Stimulated activated naive CD8-positive, alpha-beta T cell treated with anti-CD3 and anti-CD28 coated beads, Interleukin-15, amount 100 ng/mL, for 72 hours (primary cell): ENCODE measurements around the gene DDX60.
A peak's percentile ranks its signal among the peaks of the same experiment; 100 is the strongest.
"Not testable (repeated sequence)": the region's sequence is repeated elsewhere in the genome, so short reads cannot be mapped to it uniquely, and the experiment has no call there.

Experiments used
- ATAC-seq: fragments of 150-1000 bp; cut with Tn5 transposase; 2 replicates; pipeline ENCODE4 v1.10.0; 2021; ENCODE audit warnings: mild to moderate bottlenecking, moderate library complexity
- DNase-seq, 2 donors: peaks; one replicate each; pipeline ENCODE4 v3.0.0; 2021 to 2022
- H3K27ac Mint-ChIP-seq, 2 donors: one replicate each; pipeline ENCODE4 v1.8.0; 2022; ENCODE audit warnings: mild to moderate bottlenecking in 2 of 2, mixed read lengths in 2 of 2, moderate library complexity in 2 of 2
- H3K27me3 Mint-ChIP-seq: one replicate; pipeline ENCODE4 v1.8.0; 2022; ENCODE audit warnings: mixed read lengths
- H3K4me1 Mint-ChIP-seq: one replicate; pipeline ENCODE4 v1.8.0; 2022; ENCODE audit warnings: mild to moderate bottlenecking, mixed read lengths
- H3K4me3 Mint-ChIP-seq, 2 donors: one replicate each; pipeline ENCODE4 v1.8.0; 2022; ENCODE audit warnings: mild to moderate bottlenecking in 2 of 2, mixed read lengths in 2 of 2, moderate library complexity in 1 of 2
- H3K9me3 Mint-ChIP-seq, 2 donors: one replicate each; pipeline ENCODE4 v1.8.0; 2022; ENCODE audit warnings: mixed read lengths in 2 of 2

The DDX60 gene

DNA sequence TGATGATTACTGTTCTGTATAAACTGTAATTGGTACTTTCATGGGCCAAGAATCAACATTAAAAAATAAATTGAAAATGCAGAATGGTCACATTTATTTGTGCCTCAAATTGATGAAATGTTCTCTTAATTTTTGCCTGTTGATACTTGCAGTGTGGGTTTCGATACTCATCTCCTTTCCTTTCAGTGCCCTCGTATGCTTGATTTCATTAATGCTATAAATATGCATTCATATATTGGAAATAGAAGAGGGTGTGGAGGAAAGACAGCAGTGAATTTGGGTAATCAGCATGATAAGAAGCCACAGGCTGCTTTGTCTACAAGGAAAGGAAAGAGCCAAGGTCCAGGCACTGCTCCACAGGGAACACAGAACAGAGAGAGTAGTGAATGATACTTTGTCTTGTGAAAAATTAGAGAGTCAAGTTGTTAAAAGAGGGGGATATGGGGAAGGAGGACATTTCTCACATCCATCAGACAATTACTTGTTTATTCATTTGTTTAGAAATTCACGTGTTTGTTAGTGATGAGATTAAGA lies 1.0 kb upstream of the DDX60 start:
- ATAC-seq (no peak), DNase-seq (no peak)
- Mint-ChIP-seq H3K4me3 (peak overlapping the region in 1 of 2 donors; percentile 86), H3K9me3 (peaks cover 0 to 5% of the 10 kb centered on the region in 2 donors), H3K27me3 (no peaks in the 10 kb centered on the region), H3K27ac (peak overlapping the region in 1 of 2 donors; percentile 72), H3K4me1 (peaks cover 41% of the 10 kb centered on the region)

DNA sequence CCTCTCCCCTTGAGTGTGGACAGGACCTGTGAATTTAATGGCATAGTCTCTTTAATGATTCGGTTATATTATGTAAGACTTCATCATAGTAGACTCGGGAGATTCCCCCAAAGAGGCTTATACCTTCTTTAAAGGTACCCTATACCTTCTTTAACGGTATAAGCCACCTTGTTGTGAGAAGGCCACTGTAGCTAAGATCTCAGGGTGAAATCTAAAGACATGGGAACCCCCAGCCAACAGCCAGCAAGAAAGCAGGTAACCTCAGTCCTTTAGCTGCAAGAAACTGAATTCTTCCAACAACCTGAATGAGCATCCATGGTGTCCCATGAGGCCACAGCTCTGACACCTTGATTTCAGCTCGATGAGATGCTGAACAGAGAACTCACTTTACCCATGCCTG lies 931 bp downstream of the DDX60 start:
- no peaks in the 10 kb centered on the region for H3K27me3 Mint-ChIP-seq
- DNase-seq (no peak), ATAC-seq (no peak)
- H3K9me3 Mint-ChIP-seq: peaks cover 0 to 5% of the 10 kb centered on the region in 2 donors
- H3K4me1 Mint-ChIP-seq: peaks cover 48% of the 10 kb centered on the region
- H3K4me3 Mint-ChIP-seq: peak overlapping the region; percentile 86 to 96
- H3K27ac Mint-ChIP-seq: peak overlapping the region; percentile 97 to 98

- Mint-ChIP-seq H3K27ac (no peak overlapping the region), H3K27me3 (no peaks in the 10 kb centered on the region), H3K4me1 (peaks cover 6% of the 10 kb centered on the region)
Observed at GRCh38 chr4:168309781-168310180, 8.8 kb downstream of the DDX60 start.

DNA sequence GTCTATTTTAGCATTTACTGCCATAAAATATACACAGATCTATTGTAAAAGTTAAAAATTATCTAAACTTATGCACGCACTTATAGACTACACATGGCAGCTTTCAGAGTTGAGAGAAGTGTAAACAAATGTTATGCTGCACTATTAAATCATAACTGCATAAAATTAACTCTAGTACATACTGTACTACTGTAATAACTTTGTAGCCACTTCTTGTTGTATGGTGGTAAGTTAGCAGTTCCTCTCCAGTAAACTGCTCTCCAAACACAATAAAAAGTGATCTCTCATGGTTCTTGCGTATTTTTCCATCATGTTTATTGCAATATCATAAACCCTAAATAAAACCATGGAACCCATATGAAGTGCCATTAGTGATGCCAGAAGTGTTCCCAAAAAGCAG lies 9.6 kb downstream of the DDX60 start:
- peaks cover 0 to 5% of the 10 kb centered on the region in 2 donors for H3K9me3 Mint-ChIP-seq
- DNase-seq: no peak
- H3K4me1 Mint-ChIP-seq: peaks cover under 1% of the 10 kb centered on the region
- H3K27ac Mint-ChIP-seq: no peak overlapping the region
- H3K4me3 Mint-ChIP-seq: no peak overlapping the region
- no peak for ATAC-seq
- no peaks in the 10 kb centered on the region for H3K27me3 Mint-ChIP-seq

More at GRCh38 chr4:168309781-168310180, 8.8 kb downstream of the DDX60 start:
- ATAC-seq: no peak
- Mint-ChIP-seq H3K4me3 (no peak overlapping the region), H3K9me3 (peaks cover 0 to 5% of the 10 kb centered on the region in 2 donors)
- no peak for DNase-seq

- H3K27ac Mint-ChIP-seq: peak overlapping the region in 1 of 2 donors; percentile 31
- no peak for DNase-seq
Observed at GRCh38 chr4:168306476-168306875, 12.1 kb downstream of the DDX60 start.

DNA sequence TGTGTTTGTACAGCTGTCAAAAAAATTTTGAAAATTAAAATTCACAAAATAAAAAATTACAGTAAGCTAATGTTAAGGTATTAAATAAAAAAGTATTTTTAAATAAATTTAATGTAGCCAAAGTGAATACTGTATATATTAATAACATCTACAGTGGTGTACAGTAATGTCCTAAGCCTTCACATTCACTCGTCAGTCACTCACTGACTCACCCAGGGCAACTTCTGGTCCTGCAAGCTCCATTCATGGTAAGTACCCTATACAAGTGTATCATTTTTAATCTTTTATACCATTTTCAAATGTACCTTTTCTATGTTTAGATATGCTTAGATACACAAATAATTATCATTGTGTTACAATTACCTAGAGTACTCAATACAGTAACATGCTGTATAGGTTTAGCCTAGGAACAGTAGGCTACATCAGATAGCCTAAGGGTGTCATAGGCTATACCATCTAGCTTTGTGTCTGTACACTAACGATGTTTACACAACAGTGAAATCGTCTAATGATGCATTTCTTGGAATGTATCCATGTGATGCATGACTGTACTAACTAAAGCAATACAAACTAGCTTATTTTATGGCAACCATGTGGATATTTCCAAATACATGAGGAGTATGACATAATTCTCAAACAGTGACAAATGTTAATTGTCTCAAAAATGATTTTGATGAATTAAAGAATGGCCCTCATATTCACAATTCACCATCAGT lies 13.7 kb downstream of the DDX60 start:
- Mint-ChIP-seq H3K4me1 (peaks cover 6% of the 10 kb centered on the region), H3K27ac (no peak overlapping the region), H3K9me3 (no peaks in the 10 kb centered on the region), H3K4me3 (no peak overlapping the region), H3K27me3 (no peaks in the 10 kb centered on the region)
- ATAC-seq (no peak), DNase-seq (no peak)

More at GRCh38 chr4:168306476-168306875, 12.1 kb downstream of the DDX60 start:
- no peak for ATAC-seq
- Mint-ChIP-seq H3K4me1 (no peaks in the 10 kb centered on the region), H3K27me3 (no peaks in the 10 kb centered on the region), H3K4me3 (peak overlapping the region; percentile 0 to 47), H3K9me3 (no peaks in the 10 kb centered on the region)

- not testable (repeated sequence) for H3K9me3 Mint-ChIP-seq, DNase-seq, ATAC-seq, H3K4me3 Mint-ChIP-seq, H3K27me3 Mint-ChIP-seq
- Mint-ChIP-seq H3K27ac (peak overlapping the region in 1 of 2 donors; percentile 12), H3K4me1 (peaks cover 11% of the 10 kb centered on the region)
Observed at GRCh38 chr4:168303430-168303829, 15.1 kb downstream of the DDX60 start.

DNA sequence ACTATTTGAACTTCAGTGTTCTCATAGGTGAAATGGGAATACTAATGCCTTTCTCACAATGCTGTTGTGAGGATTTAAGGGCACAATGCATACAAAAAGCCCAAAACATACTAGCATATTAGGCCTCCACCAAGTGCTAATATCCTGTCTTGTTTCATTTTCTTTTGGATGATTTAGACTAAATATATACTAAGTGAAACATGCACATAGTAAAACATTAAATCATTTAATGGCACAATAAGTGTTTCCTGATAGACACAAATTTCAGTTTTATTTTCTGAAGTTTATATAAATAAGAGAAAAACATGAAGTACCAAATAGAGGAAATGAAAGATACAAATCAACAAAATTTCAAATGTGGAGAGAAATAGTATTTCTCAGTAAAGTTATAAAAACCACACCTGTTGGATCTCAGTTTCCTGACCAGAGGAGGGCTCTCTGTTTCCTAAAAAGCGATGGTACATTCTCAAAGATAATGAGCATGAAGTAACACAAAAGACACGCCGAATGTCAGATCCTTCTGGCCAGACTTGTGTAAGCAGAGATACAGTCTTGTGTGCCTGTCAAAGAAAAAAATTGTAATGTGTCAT lies 25.1 kb downstream of the DDX60 start:
- no peaks in the 10 kb centered on the region for H3K27me3 Mint-ChIP-seq
- H3K4me1 Mint-ChIP-seq: peaks cover 9% of the 10 kb centered on the region
- no peak for ATAC-seq
- no peak for DNase-seq
- no peak overlapping the region for H3K4me3 Mint-ChIP-seq
- H3K9me3 Mint-ChIP-seq: no peaks in the 10 kb centered on the region
- H3K27ac Mint-ChIP-seq: no peak overlapping the region

DNA sequence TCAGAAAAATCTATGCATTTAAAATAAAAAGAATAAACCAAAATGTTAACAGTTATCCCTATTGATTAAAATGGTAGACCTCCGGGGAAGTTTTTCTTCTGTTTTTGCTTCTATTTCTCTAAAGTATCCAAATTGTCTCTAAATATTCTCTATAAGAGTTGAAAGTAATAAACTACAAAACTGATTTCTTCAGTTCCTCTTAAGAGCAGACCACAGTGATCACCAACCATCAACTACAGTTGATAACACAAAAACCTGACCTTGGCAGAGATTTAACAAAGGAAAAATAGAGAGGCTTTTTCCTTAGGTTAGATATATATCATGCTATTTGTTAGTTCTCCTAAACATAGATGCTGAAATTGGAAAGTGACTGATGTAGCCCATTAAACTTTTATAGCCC lies 27.3 kb downstream of the DDX60 start:
- no peaks in the 10 kb centered on the region for H3K4me1 Mint-ChIP-seq
- DNase-seq (no peak), ATAC-seq (no peak)
- H3K27me3 Mint-ChIP-seq: no peaks in the 10 kb centered on the region
- H3K27ac Mint-ChIP-seq: no peak overlapping the region
- no peaks in the 10 kb centered on the region for H3K9me3 Mint-ChIP-seq
- no peak overlapping the region for H3K4me3 Mint-ChIP-seq

GRCh38 chr4:168285850-168286249 lies 32.7 kb downstream of the DDX60 start:
- not testable (repeated sequence) for H3K27ac Mint-ChIP-seq, H3K4me1 Mint-ChIP-seq, ATAC-seq, H3K9me3 Mint-ChIP-seq, H3K4me3 Mint-ChIP-seq, H3K27me3 Mint-ChIP-seq, DNase-seq

DNA sequence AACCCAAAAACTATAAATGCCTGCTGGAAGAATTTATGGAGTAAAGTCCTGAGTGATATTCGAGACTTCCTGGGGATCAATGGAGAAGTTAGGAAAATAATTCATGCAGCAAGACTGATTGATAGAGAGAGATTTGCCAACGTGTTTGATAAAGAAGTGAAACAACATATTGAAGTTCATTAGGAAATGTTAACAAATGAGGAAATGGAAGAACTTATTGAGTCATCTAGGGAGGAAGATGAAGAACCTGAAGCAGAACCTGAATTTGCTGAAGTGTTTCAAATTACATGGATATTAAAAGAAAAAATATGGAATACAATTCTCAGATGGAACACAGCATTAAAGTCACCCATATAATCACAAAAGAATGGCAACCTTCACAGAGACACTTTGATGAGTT lies 39.0 kb downstream of the DDX60 start:
- DNase-seq: no peak
- no peaks in the 10 kb centered on the region for H3K9me3 Mint-ChIP-seq
- H3K4me1 Mint-ChIP-seq: no peaks in the 10 kb centered on the region
- H3K27me3 Mint-ChIP-seq: no peaks in the 10 kb centered on the region
- H3K4me3 Mint-ChIP-seq: no peak overlapping the region
- no peak overlapping the region for H3K27ac Mint-ChIP-seq
- no peak for ATAC-seq

GRCh38 chr4:168275836-168276235 lies 42.7 kb downstream of the DDX60 start:
- Mint-ChIP-seq H3K9me3 (no peaks in the 10 kb centered on the region), H3K27ac (no peak overlapping the region), H3K4me3 (no peak overlapping the region), H3K4me1 (peaks cover 12% of the 10 kb centered on the region), H3K27me3 (no peaks in the 10 kb centered on the region)
- DNase-seq (no peak), ATAC-seq (no peak)

- H3K27me3 Mint-ChIP-seq: no peaks in the 10 kb centered on the region
- DNase-seq (no peak), ATAC-seq (no peak)
- peaks cover 12% of the 10 kb centered on the region for H3K4me1 Mint-ChIP-seq
- no peak overlapping the region for H3K4me3 Mint-ChIP-seq
- H3K9me3 Mint-ChIP-seq: no peaks in the 10 kb centered on the region
- no peak overlapping the region for H3K27ac Mint-ChIP-seq
Observed at GRCh38 chr4:168274871-168275270, 43.7 kb downstream of the DDX60 start.

DNA sequence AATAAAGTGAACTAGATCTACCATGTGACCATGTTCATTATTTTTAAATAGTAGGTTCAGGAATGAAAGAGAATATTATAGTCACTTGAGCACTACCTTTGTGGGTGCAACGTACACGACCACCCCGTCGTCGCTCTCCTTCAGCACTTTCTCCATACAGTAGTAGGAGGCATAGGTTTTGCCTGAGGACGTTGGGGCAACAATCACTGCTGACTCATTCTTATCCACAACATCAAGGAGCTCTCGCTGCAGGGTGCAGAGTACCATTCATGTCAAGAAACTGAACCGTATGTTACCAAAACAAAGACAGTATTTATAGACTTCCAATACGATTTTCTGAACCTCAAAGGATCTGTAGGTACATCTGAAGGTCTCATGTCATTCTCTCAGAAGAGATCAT lies 44.7 kb downstream of the DDX60 start:
- no peaks in the 10 kb centered on the region for H3K9me3 Mint-ChIP-seq
- H3K27ac Mint-ChIP-seq: no peak overlapping the region
- H3K4me3 Mint-ChIP-seq: no peak overlapping the region
- H3K4me1 Mint-ChIP-seq: peaks cover 12% of the 10 kb centered on the region
- H3K27me3 Mint-ChIP-seq: no peaks in the 10 kb centered on the region
- DNase-seq (no peak), ATAC-seq (no peak)

DNA sequence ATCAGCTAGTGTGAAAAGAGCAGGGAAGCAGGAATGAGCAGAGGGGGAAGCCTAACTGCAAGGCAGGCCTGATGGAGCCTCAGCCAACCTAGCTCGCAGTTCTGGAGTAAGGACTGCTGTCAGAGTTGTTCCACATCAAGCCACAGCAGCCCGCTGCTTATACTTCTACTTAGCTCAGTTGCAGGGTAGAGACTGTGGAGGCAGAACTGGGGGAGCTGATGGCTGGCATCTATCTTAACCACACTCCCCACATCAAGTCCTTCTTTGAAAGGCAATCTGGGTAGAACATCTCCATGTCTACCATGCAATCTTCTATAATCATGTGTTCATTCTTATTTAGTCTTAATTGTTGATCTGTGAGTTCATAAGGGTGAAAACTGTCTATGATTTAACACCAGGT lies 46.1 kb downstream of the DDX60 start:
- H3K27me3 Mint-ChIP-seq: no peaks in the 10 kb centered on the region
- ATAC-seq (no peak), DNase-seq (no peak)
- H3K27ac Mint-ChIP-seq: peak overlapping the region in 1 of 2 donors; percentile 32
- no peaks in the 10 kb centered on the region for H3K9me3 Mint-ChIP-seq
- H3K4me1 Mint-ChIP-seq: peaks cover 12% of the 10 kb centered on the region
- no peak overlapping the region for H3K4me3 Mint-ChIP-seq

DNA sequence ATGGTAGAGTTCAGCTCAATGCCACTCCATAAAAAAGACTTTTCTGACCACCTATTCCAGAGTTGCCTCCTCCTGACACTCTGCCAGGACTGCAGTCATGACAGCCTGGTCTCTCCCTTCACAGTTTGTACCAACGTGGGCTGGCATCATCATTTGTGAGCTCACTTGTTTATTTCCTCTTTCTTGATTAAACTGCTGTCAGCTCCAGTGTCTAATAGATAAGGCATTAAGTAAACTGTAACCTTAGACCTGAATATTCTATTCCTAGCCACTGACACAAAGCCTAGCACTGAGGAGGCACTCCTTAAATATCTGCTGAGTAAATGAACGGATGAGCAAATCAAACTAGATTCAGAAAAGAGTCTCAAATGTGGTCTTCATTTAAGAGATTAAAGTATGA lies 48.7 kb downstream of the DDX60 start:
- no peak for ATAC-seq
- Mint-ChIP-seq H3K27ac (no peak overlapping the region), H3K9me3 (no peaks in the 10 kb centered on the region)

More for the DNA sequence above, 48.7 kb downstream of the DDX60 start:
- no peaks in the 10 kb centered on the region for H3K27me3 Mint-ChIP-seq
- peaks cover 12% of the 10 kb centered on the region for H3K4me1 Mint-ChIP-seq
- DNase-seq: no peak
- no peak overlapping the region for H3K4me3 Mint-ChIP-seq
